Osteoblast (primary cell): ENCODE results near the gene GNAQ. TPM values are rescaled to one million over a fixed set of nuclear protein-coding genes. Genes with fewer than 3 reads are reported as not detected.

Experiments
- DNase-seq: peaks from one replicate; pipeline ENCODE4 v3.0.0; 2011; ENCODE audit warnings: low spot score, mixed read lengths; ENCODE audit not compliant: insufficient read length; ENCODE audit errors: missing footprints
- H2AFZ ChIP-seq: 2 replicates; pipeline ENCODE4 v1.6.0; 2011; ENCODE audit warnings: mild to moderate bottlenecking, low read length
- H3K27ac ChIP-seq: 2 replicates; pipeline ENCODE4 v1.5.1; 2011; ENCODE audit warnings: mild to moderate bottlenecking, low read depth, low read length, moderate library complexity
- H3K27me3 ChIP-seq: 2 replicates; pipeline ENCODE4 v1.6.0; 2012; ENCODE audit warnings: mild to moderate bottlenecking, control low read depth, inconsistent platforms, low read length, moderate library complexity; ENCODE audit not compliant: insufficient read depth
- H3K36me3 ChIP-seq: 2 replicates; pipeline ENCODE4 v1.5.1; 2011; ENCODE audit warnings: mild to moderate bottlenecking, low read length, control low read depth, moderate library complexity; ENCODE audit not compliant: insufficient read depth
- H3K4me1 ChIP-seq: 2 replicates; pipeline ENCODE4 v1.5.1; 2011; ENCODE audit warnings: mild to moderate bottlenecking, low read length, control low read depth, moderate library complexity; ENCODE audit not compliant: insufficient read depth
- H3K4me2 ChIP-seq: 2 replicates; pipeline ENCODE4 v1.6.0; 2011; ENCODE audit warnings: mild to moderate bottlenecking, low read length; ENCODE audit not compliant: insufficient read depth
- H3K4me3 ChIP-seq: fragments of 200-600 bp; sonication (generic); 3 replicates; pipeline ENCODE4 v1.5.1; 2012; ENCODE audit warnings: mild to moderate bottlenecking, low read length, inconsistent platforms; ENCODE audit not compliant: insufficient read depth
- H3K79me2 ChIP-seq: 2 replicates; pipeline ENCODE4 v1.6.0; 2012; ENCODE audit warnings: mild to moderate bottlenecking, low read length, control low read depth, inconsistent platforms; ENCODE audit not compliant: insufficient read depth
- H3K9me3 ChIP-seq: 2 replicates; pipeline ENCODE4 v1.5.1; 2011; ENCODE audit warnings: low read depth, low read length, control low read depth
- H4K20me1 ChIP-seq: 2 replicates; pipeline ENCODE4 v1.6.0; 2012; ENCODE audit warnings: mild to moderate bottlenecking, low read length, control low read depth; ENCODE audit not compliant: insufficient read depth
- total RNA-seq: library from RNA; depleted of rRNA; stranded (reverse); fragments of >200 nt; gene quantifications from 2 replicates; pipeline ENCODE4 v1.2.3, GENCODE V29; 2012
- TF ChIP-seq, protein P1 (sequence below): IDR thresholded peaks from 2 replicates; pipeline ENCODE4 v1.5.1; 2011; ENCODE audit warnings: mild to moderate bottlenecking, low read depth, low read length, moderate library complexity; ENCODE audit errors: extremely low read depth

GNAQ gene
- total RNA-seq, 1 donor = 64.8 TPM

DNA sequence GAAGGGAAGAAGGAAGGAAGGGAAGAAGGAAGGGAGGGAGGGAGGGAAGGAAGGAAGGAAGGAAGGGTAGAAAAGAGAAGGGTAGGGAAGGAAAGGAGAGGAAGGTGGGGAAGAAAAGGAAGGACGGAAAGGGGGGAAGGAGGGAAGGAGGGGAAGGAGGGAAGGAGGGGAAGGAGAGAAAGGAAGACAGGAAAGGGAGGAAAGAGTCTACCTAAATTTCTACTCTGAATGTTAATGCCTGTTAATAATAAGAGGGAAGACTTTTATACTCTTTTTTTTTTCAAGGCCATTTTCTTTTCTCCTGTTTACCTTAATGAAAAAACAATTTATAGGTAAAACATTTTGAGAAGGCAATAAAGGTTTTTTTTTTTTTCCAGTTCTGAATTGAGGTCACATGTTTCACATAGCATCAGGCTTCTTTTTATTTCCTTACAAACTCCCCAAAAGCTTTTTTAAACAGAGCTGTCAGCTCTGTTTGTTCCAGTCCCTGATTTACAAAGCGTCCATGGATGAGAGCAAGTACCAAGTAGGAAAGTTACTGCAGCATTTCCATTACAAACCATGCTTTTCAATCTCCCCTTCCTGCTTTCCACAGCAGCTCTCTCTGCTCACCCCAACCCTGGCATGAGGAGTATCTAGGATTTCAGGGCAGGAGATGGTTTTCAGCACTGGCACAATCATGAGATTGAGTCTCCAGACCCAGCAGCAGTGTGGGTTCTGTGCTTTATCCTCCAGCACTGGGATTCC lies 173.9 kb downstream of the GNAQ start:
- Histone ChIP-seq H3K36me3 (no peaks in the 10 kb centered on the region), H3K79me2 (peaks cover 31% of the 10 kb centered on the region), H4K20me1 (peaks cover 20% of the 10 kb centered on the region), H3K4me2 (no peak overlapping the region), H2AFZ (no peak overlapping the region), H3K27ac (no peak overlapping the region), H3K27me3 (no peaks in the 10 kb centered on the region), H3K4me1 (peaks cover 4% of the 10 kb centered on the region), H3K4me3 (no peak overlapping the region), H3K9me3 (no peaks in the 10 kb centered on the region)
- no peak for DNase-seq
- TF ChIP-seq, protein P1, sequence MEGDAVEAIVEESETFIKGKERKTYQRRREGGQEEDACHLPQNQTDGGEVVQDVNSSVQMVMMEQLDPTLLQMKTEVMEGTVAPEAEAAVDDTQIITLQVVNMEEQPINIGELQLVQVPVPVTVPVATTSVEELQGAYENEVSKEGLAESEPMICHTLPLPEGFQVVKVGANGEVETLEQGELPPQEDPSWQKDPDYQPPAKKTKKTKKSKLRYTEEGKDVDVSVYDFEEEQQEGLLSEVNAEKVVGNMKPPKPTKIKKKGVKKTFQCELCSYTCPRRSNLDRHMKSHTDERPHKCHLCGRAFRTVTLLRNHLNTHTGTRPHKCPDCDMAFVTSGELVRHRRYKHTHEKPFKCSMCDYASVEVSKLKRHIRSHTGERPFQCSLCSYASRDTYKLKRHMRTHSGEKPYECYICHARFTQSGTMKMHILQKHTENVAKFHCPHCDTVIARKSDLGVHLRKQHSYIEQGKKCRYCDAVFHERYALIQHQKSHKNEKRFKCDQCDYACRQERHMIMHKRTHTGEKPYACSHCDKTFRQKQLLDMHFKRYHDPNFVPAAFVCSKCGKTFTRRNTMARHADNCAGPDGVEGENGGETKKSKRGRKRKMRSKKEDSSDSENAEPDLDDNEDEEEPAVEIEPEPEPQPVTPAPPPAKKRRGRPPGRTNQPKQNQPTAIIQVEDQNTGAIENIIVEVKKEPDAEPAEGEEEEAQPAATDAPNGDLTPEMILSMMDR = no peak

DNA sequence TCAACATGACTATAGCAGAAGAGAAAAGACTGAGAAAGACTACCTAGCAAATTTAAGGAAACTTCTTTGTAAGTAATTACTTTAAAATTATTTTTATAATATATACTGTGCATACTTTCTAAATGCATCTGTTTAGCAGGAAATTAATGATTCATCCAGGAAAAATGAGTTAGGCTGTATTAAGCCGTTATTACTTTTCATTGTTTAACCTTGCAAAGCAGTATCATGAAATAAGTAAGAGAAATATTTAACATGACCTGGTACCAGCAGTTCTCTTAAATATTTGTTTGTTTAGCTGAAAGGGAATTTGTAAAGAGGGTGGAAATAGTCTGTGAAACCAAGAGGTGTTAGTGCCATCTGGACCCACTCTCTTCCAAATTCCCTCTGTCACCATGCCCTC lies 175.0 kb downstream of the GNAQ start:
- Histone ChIP-seq H3K4me1 (peaks cover 4% of the 10 kb centered on the region), H3K27me3 (no peaks in the 10 kb centered on the region), H3K4me2 (no peak overlapping the region), H4K20me1 (peaks cover 25% of the 10 kb centered on the region), H3K36me3 (no peaks in the 10 kb centered on the region), H3K4me3 (no peak overlapping the region), H3K79me2 (peaks cover 39% of the 10 kb centered on the region), H3K9me3 (no peaks in the 10 kb centered on the region), H3K27ac (no peak overlapping the region), H2AFZ (no peak overlapping the region)
- DNase-seq = no peak
- TF ChIP-seq, protein P1 = no peak

DNA sequence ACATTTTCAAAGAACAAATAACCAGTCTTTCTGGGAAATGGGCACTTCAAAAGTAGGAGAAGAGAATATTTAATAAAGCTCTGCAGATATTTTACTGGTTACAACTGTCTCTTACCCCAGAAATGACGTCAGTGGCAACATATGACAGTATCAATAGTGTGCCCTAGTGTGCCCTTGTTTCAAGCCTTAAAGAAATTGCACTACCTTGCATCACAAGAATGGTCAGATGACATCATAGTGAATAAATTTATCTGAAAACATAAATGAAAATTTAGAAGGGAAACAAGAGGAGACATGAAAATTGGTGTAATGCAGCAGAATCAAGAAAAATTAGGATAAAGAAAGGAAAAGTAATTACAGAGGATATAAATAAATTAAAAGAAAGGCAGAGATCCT lies 176.7 kb downstream of the GNAQ start:
- Histone ChIP-seq H2AFZ (no peak overlapping the region), H3K27ac (no peak overlapping the region), H3K27me3 (no peaks in the 10 kb centered on the region), H4K20me1 (peaks cover 17% of the 10 kb centered on the region), H3K36me3 (no peaks in the 10 kb centered on the region), H3K9me3 (no peaks in the 10 kb centered on the region), H3K4me2 (no peak overlapping the region), H3K4me1 (peaks cover 4% of the 10 kb centered on the region), H3K79me2 (peaks cover 39% of the 10 kb centered on the region), H3K4me3 (no peak overlapping the region)
- TF ChIP-seq, protein P1 = no peak
- no peak for DNase-seq

DNA sequence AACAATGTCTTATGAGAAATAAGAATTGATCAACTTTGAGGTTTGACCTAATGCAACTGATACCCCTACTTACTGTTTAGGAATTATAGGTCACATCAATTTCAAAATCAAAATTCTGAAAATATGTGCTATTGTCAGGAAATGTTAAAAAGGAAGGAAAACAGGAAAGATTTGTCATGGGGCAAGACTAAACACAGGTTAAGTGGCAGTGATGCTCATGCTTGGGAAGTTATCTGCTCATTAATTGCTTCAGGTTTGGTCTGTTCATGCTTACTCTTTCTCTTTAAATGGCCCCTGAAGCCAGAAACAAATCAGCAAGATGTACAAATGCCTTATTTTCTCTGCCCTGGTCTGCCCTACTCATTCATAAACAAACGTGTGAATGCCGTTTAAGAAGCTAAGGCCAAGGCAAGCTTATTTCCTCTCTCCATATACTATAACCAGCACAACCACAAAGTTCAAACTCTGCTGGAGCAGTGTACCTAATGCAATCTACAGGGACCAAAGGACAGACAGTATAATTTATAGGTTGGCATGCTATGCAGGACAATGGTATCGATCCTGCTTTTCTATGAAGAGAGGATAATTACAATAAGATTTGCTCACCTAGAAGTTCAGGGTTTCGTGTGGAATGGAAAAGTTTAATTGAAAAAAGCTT lies 177.2 kb downstream of the GNAQ start:
- H4K20me1 ChIP-seq = peaks cover 17% of the 10 kb centered on the region
- H3K79me2 ChIP-seq = peaks cover 39% of the 10 kb centered on the region
- TF ChIP-seq, protein P1 = no peak

More for the DNA sequence above, 177.2 kb downstream of the GNAQ start:
- no peaks in the 10 kb centered on the region for H3K9me3 ChIP-seq
- no peak overlapping the region for H3K27ac ChIP-seq
- DNase-seq = no peak
- H3K4me1 ChIP-seq = peaks cover 7% of the 10 kb centered on the region
- no peak overlapping the region for H3K4me3 ChIP-seq
- H3K4me2 ChIP-seq = no peak overlapping the region
- H2AFZ ChIP-seq = no peak overlapping the region
- no peaks in the 10 kb centered on the region for H3K36me3 ChIP-seq
- no peaks in the 10 kb centered on the region for H3K27me3 ChIP-seq
